ENCODE results near the gene CORO1C.
"Not testable (repeated sequence)": the region's sequence is repeated elsewhere in the genome, so short reads cannot be mapped to it uniquely, and the experiment has no call there.

Gene CORO1C

GRCh38 chr12:108671110-108671509, 60.2 kb downstream of the CORO1C start:
- no peak for DNase-seq

GRCh38 chr12:108670066-108670631, 61.2 kb downstream of the CORO1C start:
- no peak for DNase-seq

- DNase-seq, result no peak
These were observed 62.8 kb downstream of the CORO1C start for GRCh38 chr12:108668542-108668941.

GRCh38 chr12:108668063-108668462, 63.3 kb downstream of the CORO1C start:
- no peak for DNase-seq

DNA sequence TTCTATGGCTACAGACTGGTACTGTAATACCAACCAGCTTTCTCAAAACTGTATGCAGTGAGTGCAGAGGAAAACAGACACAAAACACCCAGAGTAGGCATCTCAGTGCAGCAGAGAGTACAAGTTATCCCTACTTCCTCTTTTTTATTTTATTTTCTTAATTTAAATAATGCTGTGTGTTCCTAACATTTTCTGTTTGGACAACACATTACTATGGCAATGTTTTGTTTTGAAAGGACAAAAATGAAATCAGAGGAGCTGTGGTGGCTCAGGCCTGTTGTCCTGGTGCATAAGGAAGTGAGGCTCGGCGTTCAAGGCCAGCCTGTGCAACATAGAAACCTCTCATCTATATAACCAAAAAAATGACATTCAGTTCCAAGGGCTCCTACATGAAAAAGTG, 64.0 kb downstream of the CORO1C start:
- no peak for DNase-seq

DNA sequence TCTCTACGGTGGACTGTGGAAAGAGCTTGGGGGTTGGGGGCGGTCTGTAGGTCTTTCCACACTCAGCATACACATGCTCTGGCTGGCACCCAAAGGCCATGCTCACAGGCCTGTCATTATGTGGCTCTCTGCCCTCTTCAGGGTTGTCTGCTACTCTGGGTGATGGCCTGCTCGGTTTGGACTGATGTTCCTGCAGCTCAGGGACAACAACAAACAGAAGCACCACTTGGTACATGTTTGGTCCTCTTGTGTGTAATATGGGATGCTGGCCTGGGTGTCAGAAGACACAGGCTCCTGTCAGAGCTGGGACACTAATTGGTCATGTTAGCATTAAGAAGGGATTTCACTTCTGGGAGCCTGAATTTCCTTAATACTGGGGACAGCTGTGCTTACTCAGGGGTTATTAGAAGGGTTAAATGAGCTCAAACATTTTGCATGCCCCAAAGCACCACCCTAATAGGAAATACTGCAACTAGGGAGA, 64.9 kb downstream of the CORO1C start:
- DNase-seq, result no peak

DNA sequence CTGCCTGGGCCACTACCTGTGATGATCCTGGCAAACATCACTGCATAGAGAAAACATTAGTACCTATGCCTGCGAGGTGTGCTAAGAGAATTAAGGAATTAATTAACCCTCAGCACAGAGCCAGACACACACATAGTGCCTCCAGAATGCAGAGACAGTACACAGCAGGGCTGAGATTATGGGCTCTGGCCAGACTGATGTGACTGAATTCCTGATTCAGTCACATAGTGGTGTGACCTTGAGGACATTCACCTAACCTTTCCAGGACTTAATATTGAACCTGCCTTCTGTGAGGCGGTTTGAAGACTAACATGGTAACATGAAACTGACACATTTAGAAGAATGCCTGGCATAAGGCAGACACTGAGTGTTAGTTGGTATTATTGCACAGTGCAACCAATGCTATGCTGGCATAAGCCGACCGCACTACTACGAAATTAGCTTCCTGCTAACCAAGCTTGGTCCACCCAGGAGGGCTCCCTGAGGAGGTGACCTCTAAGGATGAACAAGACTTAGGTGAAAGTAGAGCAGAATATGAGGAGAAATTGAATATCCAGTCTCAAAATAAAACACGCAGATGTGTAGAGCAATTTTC, 65.6 kb downstream of the CORO1C start:
- no peak for DNase-seq

DNA sequence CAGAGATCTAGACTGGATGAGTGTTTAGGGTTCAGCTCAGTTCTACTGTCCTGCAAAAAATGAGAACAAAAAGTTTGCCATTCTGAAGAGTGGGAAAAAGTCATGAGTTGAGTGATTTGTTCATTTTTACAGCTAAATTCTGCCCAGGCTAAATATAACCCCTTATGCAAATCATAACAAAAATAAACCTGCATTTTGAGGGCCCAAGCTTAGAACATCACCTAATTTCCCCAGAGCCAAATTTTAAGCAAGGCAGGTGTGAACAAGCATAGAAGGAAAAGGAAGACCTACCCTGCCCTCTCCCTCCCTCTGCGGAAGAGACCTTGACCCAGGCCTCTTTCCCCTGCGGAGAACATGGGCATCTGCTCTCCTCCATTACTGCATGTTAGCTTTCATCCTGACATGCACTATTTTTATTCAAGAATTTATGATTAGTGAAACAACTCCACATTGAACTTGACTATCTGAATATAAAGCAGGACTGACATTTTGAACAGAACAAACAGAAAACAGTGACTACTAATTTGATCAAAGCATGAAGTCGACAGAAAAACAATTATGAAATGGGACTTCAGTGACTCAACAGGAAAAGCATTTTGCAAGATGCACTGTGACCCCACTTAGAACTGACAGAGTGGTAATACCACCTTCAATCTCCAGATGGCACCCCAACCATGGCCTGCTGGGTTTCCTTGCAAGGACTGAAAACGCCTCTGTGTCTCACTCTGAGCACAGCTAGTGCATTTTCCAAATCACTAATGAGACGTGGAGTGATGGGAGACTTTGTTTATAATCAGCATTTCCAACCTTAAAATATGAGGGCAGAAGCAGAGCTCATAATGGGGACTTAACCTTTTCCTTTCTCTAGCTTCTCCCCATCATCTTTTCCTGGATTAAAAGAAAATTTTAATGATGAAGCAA, 66.7 kb downstream of the CORO1C start:
- DNase-seq, result peak; percentile 57

- no peak for DNase-seq
These were observed 67.8 kb downstream of the CORO1C start for GRCh38 chr12:108663324-108664015.

DNA sequence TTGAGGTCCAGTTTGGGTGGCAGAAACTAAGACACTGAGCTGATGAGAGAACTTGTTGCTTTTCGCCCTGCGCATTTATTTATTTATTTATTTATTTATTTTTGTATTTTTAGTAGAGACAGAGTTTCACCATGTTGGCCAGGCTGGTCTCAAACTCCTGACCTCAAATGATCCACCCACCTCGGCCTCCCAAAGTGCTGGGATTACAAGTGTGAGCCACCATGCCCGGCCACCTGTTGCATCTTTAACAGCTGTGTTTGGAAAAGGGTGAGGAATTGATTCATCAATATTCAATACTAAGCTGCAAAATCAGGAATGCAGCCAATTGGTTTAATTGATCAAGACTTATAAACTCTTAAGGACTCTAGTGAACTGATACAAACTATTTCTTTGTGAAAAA, 73.2 kb downstream of the CORO1C start:
- not testable (repeated sequence) for DNase-seq

DNA sequence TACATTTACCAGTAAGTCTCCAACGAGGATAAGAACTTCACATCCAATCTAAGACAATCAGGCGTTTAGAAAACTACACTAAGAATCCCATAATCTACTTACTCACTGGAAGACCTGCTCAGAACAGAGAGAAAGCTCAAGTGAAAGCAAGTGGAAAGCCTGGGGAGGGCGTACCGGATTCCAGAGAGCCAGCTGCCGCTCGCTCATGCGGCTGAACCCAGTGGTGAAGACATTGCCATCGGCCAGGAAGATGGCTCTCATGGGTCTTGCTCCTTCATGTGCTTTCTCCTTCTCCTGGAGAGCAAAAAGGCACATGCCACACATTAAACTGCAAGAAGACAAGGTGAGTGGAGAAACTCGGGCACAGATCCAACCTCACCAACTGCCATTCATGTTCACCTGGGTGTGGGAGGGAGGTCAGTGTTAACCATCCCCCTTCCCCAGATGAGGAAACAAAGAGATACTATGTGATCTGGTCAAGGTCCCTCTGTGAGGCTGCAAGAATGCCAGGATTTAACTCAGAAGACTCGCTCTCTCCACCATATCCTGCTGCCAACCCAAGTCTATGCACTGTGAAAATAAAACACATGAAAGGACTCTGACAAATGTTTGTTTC, 74.1 kb downstream of the CORO1C start:
- DNase-seq, result no peak

- not testable (repeated sequence) for DNase-seq
These were observed 75.1 kb downstream of the CORO1C start for GRCh38 chr12:108656247-108656646.

GRCh38 chr12:108655812-108656175, 75.5 kb downstream of the CORO1C start:
- not testable (repeated sequence) for DNase-seq

GRCh38 chr12:108654622-108655021, 76.7 kb downstream of the CORO1C start:
- DNase-seq, result not testable (repeated sequence)

DNA sequence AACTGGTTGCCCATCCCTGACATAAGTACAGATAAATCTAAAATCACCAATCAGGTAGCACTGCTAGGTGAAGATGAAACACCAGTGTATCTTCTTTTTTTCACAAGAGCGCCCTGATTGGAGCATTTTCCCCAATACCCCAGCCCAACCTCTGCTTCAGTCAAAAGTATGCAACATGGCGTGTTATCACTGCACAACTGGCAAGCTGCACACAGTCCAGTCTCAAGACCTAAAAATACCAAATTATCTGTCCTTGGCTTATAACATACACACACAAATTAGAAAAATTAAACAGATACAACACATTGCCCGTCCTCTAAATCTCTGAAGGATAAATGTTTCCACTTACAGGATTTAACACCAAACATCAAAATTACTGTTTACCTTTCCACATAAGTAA, 77.4 kb downstream of the CORO1C start:
- no peak for DNase-seq

DNA sequence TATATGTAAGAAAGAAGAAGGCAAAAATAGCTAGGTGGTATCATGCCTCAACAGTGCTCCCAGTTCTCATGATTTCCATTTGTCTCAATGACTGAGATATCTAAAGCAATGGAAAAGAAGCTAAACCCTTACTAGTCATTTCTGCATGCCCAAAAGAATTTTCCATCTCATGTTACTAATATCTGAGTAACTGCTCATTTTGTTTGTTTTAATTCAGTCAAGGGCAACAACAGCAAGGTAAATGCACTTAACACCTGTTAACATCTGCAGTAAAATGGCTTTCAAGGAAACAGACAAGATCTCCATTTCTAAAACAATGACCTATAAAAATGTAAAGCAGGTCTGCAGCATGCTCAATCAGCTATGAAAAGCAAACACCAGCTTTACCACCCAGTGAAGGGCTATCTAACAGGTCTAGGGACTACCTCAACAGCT, 78.2 kb downstream of the CORO1C start:
- DNase-seq, result peak; percentile 31

- no peak for DNase-seq
These were observed 81.2 kb downstream of the CORO1C start for GRCh38 chr12:108650083-108650482.

- DNase-seq, result no peak
These were observed 81.6 kb downstream of the CORO1C start for GRCh38 chr12:108649669-108650068.

DNA sequence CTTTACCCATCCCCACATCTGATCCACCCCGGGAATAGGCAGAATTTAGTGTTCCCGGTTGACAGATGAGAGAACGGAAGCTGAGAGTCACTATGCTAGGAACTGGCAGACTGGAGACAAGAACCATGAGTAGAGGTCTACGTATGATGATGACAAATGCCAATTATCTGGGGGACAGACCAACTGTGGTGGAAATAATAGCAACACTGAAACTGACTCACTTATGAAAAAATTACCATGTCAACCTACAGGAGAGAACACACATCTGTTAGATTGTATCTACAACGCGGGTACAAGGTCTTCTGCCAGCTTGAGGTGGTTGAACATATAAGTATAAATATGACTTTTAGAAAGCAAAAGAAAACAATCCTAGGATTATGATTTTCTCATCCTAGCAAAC, 82.2 kb downstream of the CORO1C start:
- DNase-seq, result no peak

GRCh38 chr12:108648371-108648770, 82.9 kb downstream of the CORO1C start:
- no peak for DNase-seq

GRCh38 chr12:108647585-108648287, 83.6 kb downstream of the CORO1C start:
- DNase-seq, result no peak

All from NCI-H1417 treated with DMSO at 0.1 percent for 48 hours (cell line).